ENCODE results near the gene TEX261.

GRCh38 chr2:70959271-70959761 is 35.4 kb downstream of the TEX261 start:
- TF ChIP-seq POLR2AphosphoS5 (IDR thresholded peaks at IDR 0.05; ENCODE audit: insufficient read depth in 1 of 2, low read depth in 1 of 2): no peak
- no peak for TF ChIP-seq CTCF (IDR thresholded peaks at IDR 0.05)
